Progenitor cell of endocrine pancreas (in vitro differentiated cells): ENCODE measurements around the gene SYT12. TPM values are rescaled to one million over a fixed set of nuclear protein-coding genes. Genes with fewer than 3 reads are reported as not detected.
A peak's percentile ranks its signal among the peaks of the same experiment; 100 is the strongest.

ENCODE experiments used
- DNase-seq: peaks from one replicate; pipeline ENCODE4 v3.0.0; 2021; ENCODE audit warnings: low spot score; ENCODE audit not compliant: unreplicated experiment
- H3K27ac Mint-ChIP-seq: 2 replicates; pipeline ENCODE4 v1.8.0; 2021; ENCODE audit warnings: mild to moderate bottlenecking, moderate library complexity, mixed read lengths
- H3K27me3 Mint-ChIP-seq: 2 replicates; pipeline ENCODE4 v1.8.0; 2021; ENCODE audit warnings: mixed read lengths
- H3K36me3 Mint-ChIP-seq: 2 replicates; pipeline ENCODE4 v1.8.0; 2022; ENCODE audit warnings: mixed read lengths; ENCODE audit not compliant: insufficient read depth
- H3K4me1 Mint-ChIP-seq: 2 replicates; pipeline ENCODE4 v1.8.0; 2021; ENCODE audit warnings: low read depth, mixed read lengths
- H3K4me3 Mint-ChIP-seq: 2 replicates; pipeline ENCODE4 v1.8.0; 2021; ENCODE audit warnings: low read depth, mild to moderate bottlenecking, moderate library complexity, mixed read lengths
- H3K9me3 Mint-ChIP-seq: 2 replicates; pipeline ENCODE4 v1.8.0; 2021; ENCODE audit warnings: low read depth, mixed read lengths
- total RNA-seq: library from RNA; stranded (reverse); gene quantifications from 2 replicates; pipeline ENCODE4 v1.2.1, GENCODE V29; 2021
- TF ChIP-seq, protein P1 (sequence below): fragments of 200-600 bp; sonication (generic); IDR thresholded peaks from one replicate; pipeline ENCODE4 v1.5.0; 2021; ENCODE audit warnings: antibody characterized with exemption, mild to moderate bottlenecking; ENCODE audit not compliant: unreplicated experiment

The SYT12 gene
- total RNA-seq, 1 donor from 2014 or later, result 0.22 TPM

- Mint-ChIP-seq H3K4me1 (peaks cover 2% of the 10 kb centered on the region), H3K27ac (no peak overlapping the region), H3K4me3 (no peak overlapping the region), H3K27me3 (peaks cover 5% of the 10 kb centered on the region), H3K9me3 (no peaks in the 10 kb centered on the region), H3K36me3 (no peaks in the 10 kb centered on the region)
- TF ChIP-seq, protein P1, sequence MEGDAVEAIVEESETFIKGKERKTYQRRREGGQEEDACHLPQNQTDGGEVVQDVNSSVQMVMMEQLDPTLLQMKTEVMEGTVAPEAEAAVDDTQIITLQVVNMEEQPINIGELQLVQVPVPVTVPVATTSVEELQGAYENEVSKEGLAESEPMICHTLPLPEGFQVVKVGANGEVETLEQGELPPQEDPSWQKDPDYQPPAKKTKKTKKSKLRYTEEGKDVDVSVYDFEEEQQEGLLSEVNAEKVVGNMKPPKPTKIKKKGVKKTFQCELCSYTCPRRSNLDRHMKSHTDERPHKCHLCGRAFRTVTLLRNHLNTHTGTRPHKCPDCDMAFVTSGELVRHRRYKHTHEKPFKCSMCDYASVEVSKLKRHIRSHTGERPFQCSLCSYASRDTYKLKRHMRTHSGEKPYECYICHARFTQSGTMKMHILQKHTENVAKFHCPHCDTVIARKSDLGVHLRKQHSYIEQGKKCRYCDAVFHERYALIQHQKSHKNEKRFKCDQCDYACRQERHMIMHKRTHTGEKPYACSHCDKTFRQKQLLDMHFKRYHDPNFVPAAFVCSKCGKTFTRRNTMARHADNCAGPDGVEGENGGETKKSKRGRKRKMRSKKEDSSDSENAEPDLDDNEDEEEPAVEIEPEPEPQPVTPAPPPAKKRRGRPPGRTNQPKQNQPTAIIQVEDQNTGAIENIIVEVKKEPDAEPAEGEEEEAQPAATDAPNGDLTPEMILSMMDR, result no peak
- DNase-seq, result no peak
Observed at GRCh38 chr11:67048515-67049130, 25.7 kb downstream of the SYT12 start.

DNA sequence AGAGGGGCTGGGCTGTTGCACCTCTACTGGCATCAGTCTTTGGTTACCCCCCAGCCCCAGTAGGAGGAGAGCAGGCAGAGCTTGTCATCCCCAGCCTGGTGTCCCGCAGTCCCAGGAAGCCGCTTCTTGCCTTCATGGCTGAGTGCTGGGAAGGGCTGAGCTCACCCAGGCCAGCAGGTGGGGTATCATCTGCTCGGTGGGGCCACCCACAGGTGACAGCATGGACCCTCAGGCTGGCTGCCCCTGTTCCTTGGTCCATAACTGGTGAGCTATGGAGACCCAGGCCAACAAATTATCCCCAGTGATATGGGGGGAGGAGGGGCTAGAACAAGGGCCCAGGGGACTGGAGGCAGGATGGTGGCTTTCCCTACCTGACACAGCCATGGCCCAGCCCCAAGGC is 27.2 kb downstream of the SYT12 start:
- Mint-ChIP-seq H3K36me3 (no peaks in the 10 kb centered on the region), H3K4me3 (no peak overlapping the region), H3K27me3 (peaks cover 5% of the 10 kb centered on the region), H3K27ac (no peak overlapping the region), H3K9me3 (no peaks in the 10 kb centered on the region), H3K4me1 (peaks cover 13% of the 10 kb centered on the region)
- no peak for DNase-seq
- TF ChIP-seq, protein P1, result peak; percentile 18

DNA sequence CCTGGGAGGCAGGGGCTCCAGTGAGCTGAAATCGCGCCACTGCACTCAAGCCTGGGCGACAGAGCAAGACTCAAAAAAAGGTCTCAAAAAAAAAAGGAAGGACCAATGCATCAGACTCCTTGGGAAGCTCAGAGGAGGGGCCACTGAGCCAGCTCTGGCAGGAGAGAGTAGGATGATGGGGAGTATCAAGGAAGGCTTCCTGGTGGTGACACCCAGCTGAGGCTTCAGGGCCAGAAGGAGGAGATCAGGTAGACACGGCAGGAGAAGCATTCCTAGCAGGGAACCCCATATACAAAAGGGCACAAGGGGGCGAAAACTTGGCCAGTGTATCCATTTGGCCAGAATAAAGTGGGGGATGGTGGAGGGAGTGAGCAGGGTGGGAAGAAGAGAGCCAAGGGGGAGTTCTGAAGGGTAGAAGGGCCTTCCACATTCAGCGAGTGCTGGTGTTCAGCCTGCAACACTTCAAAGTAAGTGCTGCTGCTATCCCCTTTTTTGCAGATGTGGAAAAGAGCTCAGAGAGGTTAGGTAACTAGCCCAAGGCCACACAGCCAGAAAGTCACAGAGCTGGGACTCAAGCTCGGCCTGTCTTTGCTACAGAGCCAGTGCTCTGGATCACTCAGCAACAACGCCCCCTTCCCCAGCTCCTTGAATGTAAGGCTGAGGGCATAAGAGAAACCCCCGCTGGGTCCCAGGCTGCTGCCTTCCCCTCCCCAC is 28.4 kb downstream of the SYT12 start:
- H3K27me3 Mint-ChIP-seq, result peaks cover 5% of the 10 kb centered on the region
- H3K27ac Mint-ChIP-seq, result no peak overlapping the region
- no peaks in the 10 kb centered on the region for H3K9me3 Mint-ChIP-seq
- no peaks in the 10 kb centered on the region for H3K36me3 Mint-ChIP-seq
- DNase-seq, result no peak
- H3K4me3 Mint-ChIP-seq, result no peak overlapping the region
- peaks cover 22% of the 10 kb centered on the region for H3K4me1 Mint-ChIP-seq
- TF ChIP-seq, protein P1, result no peak

- TF ChIP-seq, protein P1, result no peak
- Mint-ChIP-seq H3K9me3 (no peaks in the 10 kb centered on the region), H3K4me3 (no peak overlapping the region), H3K27ac (peak overlapping the region; percentile 84), H3K36me3 (no peaks in the 10 kb centered on the region), H3K27me3 (no peaks in the 10 kb centered on the region), H3K4me1 (peaks cover 25% of the 10 kb centered on the region)
- no peak for DNase-seq
Observed at GRCh38 chr11:67051945-67052488, 29.1 kb downstream of the SYT12 start.

- no peaks in the 10 kb centered on the region for H3K36me3 Mint-ChIP-seq
- no peak for DNase-seq
- TF ChIP-seq, protein P1, result no peak
- no peaks in the 10 kb centered on the region for H3K9me3 Mint-ChIP-seq
- H3K27me3 Mint-ChIP-seq, result no peaks in the 10 kb centered on the region
- no peak overlapping the region for H3K4me3 Mint-ChIP-seq
- H3K27ac Mint-ChIP-seq, result no peak overlapping the region
- peaks cover 25% of the 10 kb centered on the region for H3K4me1 Mint-ChIP-seq
Observed at GRCh38 chr11:67052891-67053290, 30.0 kb downstream of the SYT12 start.
